HepG2 (cell line): Measurements from ENCODE around the gene TTC9. TPM values are rescaled to one million over a fixed set of nuclear protein-coding genes. Genes with fewer than 3 reads are reported as not detected.

Experiments
- BCL6 ChIP-seq: IDR thresholded peaks from 2 replicates; pipeline ENCODE4 v1.6.1; 2016; ENCODE audit warnings: missing genetic modification reagents, missing compliant biosample characterization
- SIX1 ChIP-seq: sonication (generic); formaldehyde crosslinking; IDR thresholded peaks from 2 replicates; pipeline ENCODE4 v1.4.0; 2020; ENCODE audit warnings: missing genetic modification reagents, borderline replicate concordance
- SKI ChIP-seq: fragments of 450-650 bp; IDR thresholded peaks from one replicate; pipeline ENCODE4 v1.6.1; 2018; ENCODE audit warnings: mild to moderate bottlenecking; ENCODE audit not compliant: partially characterized antibody
- SUZ12 ChIP-seq: fragments of 150-350 bp; IDR thresholded peaks from 2 replicates; pipeline ENCODE4 v1.6.1; 2014; ENCODE audit warnings: low read depth, low read length
- polyA plus RNA-seq, 8 experiments: library from polyadenylated mRNA; depleted of rRNA in 3 of 8; stranded (reverse) in 7 of 8; unstranded in 1 of 8; fragments of >200 nt; fragmentation: Illumina TruSeq in 4 of 8; extraction: Trizol in 4 of 8; gene quantifications; 2 replicates each; pipeline versions ENCODE4 v1.2.1 to v1.2.3, GENCODE V29; 2011 to 2016; ENCODE audit warnings: low read depth in 4 of 8, missing spikeins in 1 of 8, mixed read lengths in 1 of 8; ENCODE audit not compliant: insufficient read depth in 1 of 8
- total RNA-seq, 5 experiments: library from RNA; depleted of rRNA; stranded (reverse); fragments of >200 nt; fragmentation: Illumina TruSeq; extraction: Trizol; gene quantifications; 2 replicates each; pipeline ENCODE4 v1.2.3, GENCODE V29; 2016; ENCODE audit warnings: low read depth in 1 of 5
- TF ChIP-seq, protein P1 (sequence below), 2 experiments: fragments of 450-650 bp in 1 of 2; sonication (generic) in 1 of 2; formaldehyde crosslinking in 1 of 2; IDR thresholded peaks; 2 replicates each; pipeline versions ENCODE4 v1.6.1 to v1.8.0; 2016 to 2022; ENCODE audit warnings: antibody characterized with exemption in 1 of 2, mild to moderate bottlenecking in 1 of 2, missing genetic modification reagents in 1 of 2
- TF ChIP-seq, protein P2 (sequence below): IDR thresholded peaks from 2 replicates; pipeline ENCODE4 v1.6.1; 2016; ENCODE audit warnings: mild to moderate bottlenecking
- TF ChIP-seq, protein P3 (sequence below): sonication (generic); formaldehyde crosslinking; IDR thresholded peaks from 2 replicates; pipeline ENCODE4 v1.4.0; 2020; ENCODE audit warnings: missing genetic modification reagents
- TF ChIP-seq, protein P4 (sequence below): sonication (generic); formaldehyde crosslinking; IDR thresholded peaks from 2 replicates; pipeline ENCODE4 v1.5.1; 2020; ENCODE audit warnings: mild to moderate bottlenecking, missing genetic modification reagents, moderate library complexity
- TF ChIP-seq, protein P5 (sequence below): sonication (generic); formaldehyde crosslinking; IDR thresholded peaks from 2 replicates; pipeline ENCODE4 v1.4.0; 2020; ENCODE audit warnings: missing genetic modification reagents, mild to moderate bottlenecking, borderline replicate concordance

The TTC9 gene
- total and polyA plus RNA-seq, 2 of the 13 experiments (the other 11 are each of a cell fraction or from before 2014, with no cell fraction given) = 0.13 to 0.30 TPM

DNA sequence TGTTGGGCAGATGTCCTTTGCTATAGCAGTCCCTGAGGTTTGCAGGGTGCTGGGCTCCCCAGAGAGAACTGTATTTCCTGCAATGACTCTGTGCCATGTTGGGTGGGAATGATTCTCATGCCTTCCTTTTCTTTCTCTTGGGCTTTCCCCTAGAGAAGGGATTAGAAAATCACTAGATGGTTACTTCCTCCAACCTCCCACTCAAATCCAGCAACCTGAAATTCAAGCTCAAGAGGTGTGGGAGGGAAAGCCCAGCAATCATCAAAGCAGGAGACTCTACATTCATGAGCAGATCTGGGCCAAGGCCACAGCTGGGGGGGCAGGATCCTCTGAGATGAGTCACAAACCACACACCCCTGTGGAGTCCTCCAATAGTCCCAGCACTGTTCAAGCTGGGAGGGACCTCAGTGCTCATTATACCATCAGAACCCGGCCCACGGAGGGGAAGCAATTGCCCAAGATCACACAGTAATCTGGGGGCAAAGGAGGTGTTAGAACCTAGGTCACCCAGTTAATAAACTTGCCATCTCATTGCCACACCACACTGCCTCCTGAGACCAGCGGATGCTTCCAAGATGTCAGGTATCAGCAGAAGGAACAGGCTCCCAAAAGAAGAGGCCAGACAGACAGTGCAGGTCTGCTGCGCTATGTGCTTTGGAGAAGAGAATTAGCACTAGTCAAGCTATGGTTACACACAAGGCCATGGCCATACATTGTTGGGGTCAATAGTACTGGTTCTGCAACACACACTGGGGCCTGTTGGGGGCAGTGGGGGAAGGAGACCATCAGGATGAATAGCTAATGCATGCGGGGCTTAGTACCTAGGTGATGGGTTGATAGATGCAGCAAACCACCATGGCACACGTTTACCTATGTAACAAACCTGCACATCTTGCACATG is 65.7 kb downstream of the TTC9 start (continued):
- TF ChIP-seq, protein P1, sequence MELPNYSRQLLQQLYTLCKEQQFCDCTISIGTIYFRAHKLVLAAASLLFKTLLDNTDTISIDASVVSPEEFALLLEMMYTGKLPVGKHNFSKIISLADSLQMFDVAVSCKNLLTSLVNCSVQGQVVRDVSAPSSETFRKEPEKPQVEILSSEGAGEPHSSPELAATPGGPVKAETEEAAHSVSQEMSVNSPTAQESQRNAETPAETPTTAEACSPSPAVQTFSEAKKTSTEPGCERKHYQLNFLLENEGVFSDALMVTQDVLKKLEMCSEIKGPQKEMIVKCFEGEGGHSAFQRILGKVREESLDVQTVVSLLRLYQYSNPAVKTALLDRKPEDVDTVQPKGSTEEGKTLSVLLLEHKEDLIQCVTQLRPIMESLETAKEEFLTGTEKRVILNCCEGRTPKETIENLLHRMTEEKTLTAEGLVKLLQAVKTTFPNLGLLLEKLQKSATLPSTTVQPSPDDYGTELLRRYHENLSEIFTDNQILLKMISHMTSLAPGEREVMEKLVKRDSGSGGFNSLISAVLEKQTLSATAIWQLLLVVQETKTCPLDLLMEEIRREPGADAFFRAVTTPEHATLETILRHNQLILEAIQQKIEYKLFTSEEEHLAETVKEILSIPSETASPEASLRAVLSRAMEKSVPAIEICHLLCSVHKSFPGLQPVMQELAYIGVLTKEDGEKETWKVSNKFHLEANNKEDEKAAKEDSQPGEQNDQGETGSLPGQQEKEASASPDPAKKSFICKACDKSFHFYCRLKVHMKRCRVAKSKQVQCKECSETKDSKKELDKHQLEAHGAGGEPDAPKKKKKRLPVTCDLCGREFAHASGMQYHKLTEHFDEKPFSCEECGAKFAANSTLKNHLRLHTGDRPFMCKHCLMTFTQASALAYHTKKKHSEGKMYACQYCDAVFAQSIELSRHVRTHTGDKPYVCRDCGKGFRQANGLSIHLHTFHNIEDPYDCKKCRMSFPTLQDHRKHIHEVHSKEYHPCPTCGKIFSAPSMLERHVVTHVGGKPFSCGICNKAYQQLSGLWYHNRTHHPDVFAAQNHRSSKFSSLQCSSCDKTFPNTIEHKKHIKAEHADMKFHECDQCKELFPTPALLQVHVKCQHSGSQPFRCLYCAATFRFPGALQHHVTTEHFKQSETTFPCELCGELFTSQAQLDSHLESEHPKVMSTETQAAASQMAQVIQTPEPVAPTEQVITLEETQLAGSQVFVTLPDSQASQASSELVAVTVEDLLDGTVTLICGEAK (IDR thresholded peaks at IDR 0.05) = no peak
- TF ChIP-seq, protein P1 (CRISPR knock-in tag; IDR thresholded peaks at IDR 0.05) = no peak
- TF ChIP-seq SIX1 (CRISPR knock-in tag) (peak; percentile 51; the same call in 1 of the 2 replicates), SUZ12 (no peak), BCL6 (CRISPR knock-in tag) (peak; percentile 73), SKI (peak; percentile 81)
- TF ChIP-seq, protein P2, sequence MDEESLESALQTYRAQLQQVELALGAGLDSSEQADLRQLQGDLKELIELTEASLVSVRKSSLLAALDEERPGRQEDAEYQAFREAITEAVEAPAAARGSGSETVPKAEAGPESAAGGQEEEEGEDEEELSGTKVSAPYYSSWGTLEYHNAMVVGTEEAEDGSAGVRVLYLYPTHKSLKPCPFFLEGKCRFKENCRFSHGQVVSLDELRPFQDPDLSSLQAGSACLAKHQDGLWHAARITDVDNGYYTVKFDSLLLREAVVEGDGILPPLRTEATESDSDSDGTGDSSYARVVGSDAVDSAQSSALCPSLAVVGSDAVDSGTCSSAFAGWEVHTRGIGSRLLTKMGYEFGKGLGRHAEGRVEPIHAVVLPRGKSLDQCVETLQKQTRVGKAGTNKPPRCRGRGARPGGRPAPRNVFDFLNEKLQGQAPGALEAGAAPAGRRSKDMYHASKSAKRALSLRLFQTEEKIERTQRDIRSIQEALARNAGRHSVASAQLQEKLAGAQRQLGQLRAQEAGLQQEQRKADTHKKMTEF (CRISPR knock-in tag) = peak; percentile 30; the same call in 1 of the 2 replicates
- TF ChIP-seq, protein P3, sequence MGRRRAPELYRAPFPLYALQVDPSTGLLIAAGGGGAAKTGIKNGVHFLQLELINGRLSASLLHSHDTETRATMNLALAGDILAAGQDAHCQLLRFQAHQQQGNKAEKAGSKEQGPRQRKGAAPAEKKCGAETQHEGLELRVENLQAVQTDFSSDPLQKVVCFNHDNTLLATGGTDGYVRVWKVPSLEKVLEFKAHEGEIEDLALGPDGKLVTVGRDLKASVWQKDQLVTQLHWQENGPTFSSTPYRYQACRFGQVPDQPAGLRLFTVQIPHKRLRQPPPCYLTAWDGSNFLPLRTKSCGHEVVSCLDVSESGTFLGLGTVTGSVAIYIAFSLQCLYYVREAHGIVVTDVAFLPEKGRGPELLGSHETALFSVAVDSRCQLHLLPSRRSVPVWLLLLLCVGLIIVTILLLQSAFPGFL (CRISPR knock-in tag) = no peak
- TF ChIP-seq, protein P4, sequence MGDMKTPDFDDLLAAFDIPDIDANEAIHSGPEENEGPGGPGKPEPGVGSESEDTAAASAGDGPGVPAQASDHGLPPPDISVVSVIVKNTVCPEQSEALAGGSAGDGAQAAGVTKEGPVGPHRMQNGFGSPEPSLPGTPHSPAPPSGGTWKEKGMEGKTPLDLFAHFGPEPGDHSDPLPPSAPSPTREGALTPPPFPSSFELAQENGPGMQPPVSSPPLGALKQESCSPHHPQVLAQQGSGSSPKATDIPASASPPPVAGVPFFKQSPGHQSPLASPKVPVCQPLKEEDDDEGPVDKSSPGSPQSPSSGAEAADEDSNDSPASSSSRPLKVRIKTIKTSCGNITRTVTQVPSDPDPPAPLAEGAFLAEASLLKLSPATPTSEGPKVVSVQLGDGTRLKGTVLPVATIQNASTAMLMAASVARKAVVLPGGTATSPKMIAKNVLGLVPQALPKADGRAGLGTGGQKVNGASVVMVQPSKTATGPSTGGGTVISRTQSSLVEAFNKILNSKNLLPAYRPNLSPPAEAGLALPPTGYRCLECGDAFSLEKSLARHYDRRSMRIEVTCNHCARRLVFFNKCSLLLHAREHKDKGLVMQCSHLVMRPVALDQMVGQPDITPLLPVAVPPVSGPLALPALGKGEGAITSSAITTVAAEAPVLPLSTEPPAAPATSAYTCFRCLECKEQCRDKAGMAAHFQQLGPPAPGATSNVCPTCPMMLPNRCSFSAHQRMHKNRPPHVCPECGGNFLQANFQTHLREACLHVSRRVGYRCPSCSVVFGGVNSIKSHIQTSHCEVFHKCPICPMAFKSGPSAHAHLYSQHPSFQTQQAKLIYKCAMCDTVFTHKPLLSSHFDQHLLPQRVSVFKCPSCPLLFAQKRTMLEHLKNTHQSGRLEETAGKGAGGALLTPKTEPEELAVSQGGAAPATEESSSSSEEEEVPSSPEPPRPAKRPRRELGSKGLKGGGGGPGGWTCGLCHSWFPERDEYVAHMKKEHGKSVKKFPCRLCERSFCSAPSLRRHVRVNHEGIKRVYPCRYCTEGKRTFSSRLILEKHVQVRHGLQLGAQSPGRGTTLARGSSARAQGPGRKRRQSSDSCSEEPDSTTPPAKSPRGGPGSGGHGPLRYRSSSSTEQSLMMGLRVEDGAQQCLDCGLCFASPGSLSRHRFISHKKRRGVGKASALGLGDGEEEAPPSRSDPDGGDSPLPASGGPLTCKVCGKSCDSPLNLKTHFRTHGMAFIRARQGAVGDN (CRISPR knock-in tag) = no peak
- TF ChIP-seq, protein P5, sequence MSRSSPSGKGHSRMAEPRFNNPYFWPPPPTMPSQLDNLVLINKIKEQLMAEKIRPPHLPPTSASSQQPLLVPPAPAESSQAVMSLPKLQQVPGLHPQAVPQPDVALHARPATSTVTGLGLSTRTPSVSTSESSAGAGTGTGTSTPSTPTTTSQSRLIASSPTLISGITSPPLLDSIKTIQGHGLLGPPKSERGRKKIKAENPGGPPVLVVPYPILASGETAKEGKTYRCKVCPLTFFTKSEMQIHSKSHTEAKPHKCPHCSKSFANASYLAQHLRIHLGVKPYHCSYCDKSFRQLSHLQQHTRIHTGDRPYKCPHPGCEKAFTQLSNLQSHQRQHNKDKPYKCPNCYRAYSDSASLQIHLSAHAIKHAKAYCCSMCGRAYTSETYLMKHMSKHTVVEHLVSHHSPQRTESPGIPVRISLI = no peak
